Stimulated activated CD4-positive, alpha-beta T cell treated with anti-CD3 and anti-CD28 coated beads, Interleukin-1b, Interleukin-23, amount 100 ng/mL, for 1 hour (primary cell): Measurements from ENCODE around the gene CPNE5.
A peak's percentile ranks its signal among the peaks of the same experiment; 100 is the strongest.

Experiments used
- DNase-seq, 2 donors: peaks; one replicate each; pipeline ENCODE4 v3.0.0-alpha.2; 2020; ENCODE audit warnings: low read depth in 2 of 2

CPNE5 gene

GRCh38 chr6:36857325-36857724 is 18.1 kb upstream of the CPNE5 start:
- no peak for DNase-seq

DNA sequence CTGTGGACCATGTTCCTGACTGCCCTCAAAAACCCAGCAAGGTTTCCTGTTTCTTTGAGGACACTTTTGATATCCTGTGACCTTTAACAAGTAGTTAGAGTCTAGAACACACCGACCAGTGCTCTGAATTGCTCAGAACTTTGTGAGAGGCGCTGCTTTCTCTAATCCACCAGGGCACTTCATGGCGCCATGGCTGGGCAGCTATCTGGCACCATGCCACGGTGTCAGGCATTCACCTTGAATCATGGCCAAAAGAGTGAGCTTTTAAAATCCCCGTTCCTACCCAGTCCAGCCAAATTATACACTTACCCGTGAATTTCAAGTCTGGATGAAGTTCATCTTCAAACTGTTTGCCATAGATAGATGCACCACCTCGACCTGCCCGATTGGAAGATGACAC is 17.0 kb upstream of the CPNE5 start:
- DNase-seq = no peak

GRCh38 chr6:36855750-36856149 is 16.5 kb upstream of the CPNE5 start:
- DNase-seq = no peak

- DNase-seq = no peak
These were observed 14.1 kb upstream of the CPNE5 start for GRCh38 chr6:36853325-36853724.

DNA sequence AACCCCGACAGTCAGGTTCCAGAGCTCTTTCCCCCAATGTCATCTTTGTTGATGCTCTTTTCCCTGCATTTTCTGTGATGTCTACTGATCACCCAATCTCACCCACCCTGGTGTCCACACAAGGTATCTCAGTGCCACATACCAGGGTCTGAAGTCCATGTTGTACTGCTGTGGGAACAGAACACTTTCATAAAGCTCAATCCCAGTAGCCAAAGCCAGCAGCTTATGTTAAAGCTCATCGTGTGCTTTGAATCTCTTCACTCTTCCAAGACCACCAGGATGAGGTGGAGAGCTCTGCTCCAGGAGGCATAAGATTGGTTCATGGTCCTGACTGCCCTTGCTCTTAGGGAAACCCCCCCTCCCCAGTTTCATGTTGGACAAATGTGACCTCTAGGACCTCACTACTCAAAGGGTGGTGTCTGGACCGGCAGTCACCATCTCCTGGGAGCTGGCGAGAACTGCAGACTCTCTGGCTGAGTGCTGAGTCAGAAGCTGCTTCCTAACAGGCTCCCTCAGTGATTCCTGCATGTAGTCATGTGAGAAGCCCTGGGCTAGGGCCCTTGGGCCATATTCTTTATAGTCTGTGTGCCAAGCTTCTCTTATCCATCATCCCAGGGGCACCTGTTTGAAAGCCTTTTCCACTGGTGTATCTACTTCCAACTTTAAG is 13.4 kb upstream of the CPNE5 start:
- no peak for DNase-seq

GRCh38 chr6:36851626-36852025 is 12.4 kb upstream of the CPNE5 start:
- no peak for DNase-seq

DNA sequence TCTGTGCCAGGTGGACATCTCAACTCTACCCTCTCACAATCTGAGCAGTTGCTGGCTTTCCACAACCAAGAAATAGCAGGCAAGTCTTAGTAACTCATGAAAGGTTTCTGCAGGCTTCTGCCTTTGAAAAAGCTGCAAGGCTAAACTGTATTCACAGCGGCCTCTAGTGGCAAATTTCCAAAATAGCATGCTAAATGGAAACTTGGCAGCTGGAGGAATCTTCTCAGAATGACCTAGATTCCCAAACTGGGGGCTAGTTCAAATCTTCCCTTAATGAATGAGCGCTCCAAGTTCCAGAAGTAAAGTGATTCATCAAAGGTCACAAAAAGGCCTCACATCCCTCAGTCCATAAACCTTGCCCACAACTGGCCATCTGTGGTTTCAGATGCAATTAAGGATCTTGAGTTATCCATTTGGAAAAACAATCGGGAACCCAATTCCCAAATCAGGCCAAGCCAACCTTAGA is 11.9 kb upstream of the CPNE5 start:
- DNase-seq = no peak

DNA sequence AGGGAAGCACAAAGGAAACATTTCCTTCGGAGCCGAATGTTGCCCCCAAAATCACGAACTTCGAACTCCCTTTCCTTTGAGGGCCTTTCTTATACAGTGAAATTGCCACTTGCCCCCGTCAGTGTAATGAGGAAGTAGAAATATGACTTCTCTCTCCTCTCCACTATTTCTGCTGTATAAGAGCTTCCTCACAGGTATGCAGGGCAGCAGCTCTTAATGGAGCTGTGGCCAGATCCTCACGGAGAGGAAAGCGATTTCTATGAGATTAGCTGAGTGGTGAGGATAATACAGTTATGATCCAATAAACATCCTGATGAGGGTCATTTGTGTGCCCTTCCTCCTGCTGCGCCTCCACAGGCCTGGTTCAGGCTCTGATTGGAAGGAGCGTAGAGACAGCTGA is 10.8 kb upstream of the CPNE5 start:
- DNase-seq = no peak

DNA sequence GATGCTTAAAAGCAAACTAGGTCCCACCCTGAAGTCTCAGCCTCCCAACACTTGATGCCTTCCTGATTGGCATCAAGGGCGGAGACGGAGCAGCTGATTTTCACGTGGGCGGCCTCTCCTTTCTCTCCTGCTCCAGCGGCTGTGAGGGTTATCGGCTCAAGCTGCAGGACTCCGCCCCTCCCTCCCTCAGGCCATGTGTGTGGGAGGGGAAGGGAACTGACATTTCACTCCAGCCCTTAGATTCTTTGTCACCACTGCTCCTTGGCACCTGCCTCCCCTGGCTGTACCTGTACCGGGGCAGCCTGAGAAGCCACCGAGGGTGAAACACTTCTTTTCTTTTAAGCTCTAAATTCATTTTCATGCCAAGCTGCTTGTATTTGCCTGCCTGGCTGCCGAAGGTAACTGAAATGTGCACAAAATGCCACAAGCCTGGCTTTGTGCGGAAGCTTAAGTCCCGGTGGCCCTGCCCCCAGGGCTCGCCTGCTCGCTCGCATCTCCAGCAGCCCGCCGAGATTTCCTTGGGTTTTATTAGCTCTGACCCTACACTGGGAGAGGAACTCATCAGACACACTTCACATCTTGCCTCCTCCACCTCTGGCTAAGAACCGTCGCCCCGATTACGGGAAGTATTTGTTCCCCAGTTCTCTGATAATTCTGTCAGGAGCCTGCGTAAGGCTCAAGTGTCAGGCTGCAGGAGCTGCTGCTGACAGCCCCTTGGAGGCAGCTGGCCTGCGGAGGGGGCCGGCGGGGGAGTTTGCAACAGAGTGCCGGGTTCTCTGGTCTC is 9.6 kb upstream of the CPNE5 start:
- no peak for DNase-seq

DNA sequence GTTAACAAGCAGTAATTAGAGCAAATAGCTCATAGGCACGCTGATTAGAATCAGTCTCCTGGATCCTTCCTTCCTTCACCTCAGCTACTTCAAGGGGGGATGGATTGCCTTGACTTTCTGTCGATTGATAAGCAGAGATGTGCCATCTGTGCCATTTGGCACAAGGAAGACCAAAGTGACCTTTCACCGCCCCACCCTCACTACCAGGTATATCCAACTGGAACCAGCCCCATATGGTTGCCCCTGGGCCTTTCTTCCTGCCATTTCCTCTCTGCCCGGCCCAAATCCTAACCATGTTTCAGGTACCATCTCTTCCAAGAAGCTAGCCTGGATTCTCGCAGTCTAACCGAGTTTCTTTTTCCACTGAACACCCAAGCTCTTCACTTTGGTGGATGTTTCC is 8.7 kb upstream of the CPNE5 start:
- DNase-seq = no peak

DNA sequence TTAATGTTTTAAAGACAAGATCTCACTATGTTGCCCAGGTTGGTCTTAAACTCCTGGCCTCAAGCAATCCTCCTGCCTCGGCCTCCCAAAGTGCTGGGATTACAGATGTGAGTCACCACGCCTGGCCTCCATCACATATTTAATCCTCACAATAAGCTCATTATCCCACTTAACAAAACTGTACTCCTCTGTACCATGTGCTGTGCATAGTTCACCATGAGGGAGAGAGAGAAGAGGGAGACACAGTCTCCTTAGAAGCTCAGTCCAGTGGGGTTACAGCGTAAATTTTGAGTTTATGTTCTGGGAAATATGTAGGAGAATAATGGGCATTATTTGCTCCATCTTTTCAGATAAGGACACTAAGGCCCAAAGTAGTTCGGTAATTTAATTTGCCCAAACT is 7.9 kb upstream of the CPNE5 start:
- no peak for DNase-seq

GRCh38 chr6:36845233-36845632 is 6.0 kb upstream of the CPNE5 start:
- no peak for DNase-seq

DNA sequence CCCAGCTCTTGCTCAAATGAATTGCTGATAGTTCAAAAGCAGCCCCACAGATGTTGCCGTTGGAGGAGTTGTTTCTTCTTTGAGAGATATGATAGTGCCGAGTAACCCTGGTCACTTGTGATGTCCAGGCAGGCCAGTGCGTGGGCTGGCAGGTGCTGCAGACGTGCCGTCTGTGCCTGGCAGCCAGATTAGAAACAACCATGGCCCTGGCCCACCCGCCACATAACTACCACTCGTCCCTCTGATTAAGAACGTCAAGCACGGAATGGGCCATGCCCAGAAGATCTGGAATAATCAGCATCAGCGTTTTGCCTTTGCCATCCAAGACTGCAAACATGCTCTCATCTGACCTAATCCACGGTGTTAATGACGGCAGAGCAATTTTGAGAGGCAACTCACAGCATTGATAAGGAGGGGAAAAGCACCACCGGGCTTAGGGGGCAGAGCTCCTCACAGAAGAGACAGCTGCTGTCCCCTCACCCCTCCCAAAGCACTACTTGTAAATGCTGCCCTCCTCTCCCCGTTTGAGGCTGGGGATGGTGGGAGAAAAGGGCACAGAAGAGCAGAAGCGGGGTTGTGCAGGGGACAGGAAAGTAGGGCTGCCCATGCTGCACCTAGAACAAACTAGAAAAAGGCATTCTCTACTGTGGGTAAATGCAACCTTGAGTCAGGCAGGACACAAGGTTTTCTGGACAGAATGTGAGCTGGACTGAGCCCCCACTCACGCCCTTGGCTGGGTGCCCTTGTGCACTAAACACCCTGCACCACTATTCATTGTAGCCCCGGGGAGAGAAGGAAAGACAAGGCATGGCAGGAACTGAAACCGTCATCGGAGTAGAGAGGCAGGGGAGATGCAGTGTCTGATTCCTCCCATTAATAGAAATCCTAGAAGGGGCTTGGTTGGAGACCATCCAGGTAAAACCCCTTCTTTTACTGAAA is 5.3 kb upstream of the CPNE5 start:
- DNase-seq = no peak

DNA sequence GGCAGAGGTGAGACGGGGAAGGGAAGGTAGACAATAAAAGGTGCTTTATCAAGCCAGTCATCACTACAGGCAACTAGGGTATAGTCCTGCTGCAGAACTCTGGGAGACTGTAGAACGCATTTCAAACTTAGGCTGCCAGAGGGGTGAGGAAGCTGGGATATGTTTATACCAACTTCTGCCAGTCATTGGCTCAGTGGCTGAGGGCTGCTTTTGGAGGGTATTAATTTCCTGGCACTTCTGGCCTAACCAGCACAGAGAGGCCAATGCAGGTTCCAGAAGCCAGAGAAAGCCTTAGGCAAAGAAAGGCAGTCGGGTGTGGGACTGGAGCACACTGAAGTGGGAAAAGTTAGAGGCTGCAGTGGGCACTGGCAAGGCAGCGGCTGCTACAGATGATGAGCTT is 3.9 kb upstream of the CPNE5 start:
- no peak for DNase-seq

- no peak for DNase-seq
These were observed 2.5 kb upstream of the CPNE5 start for GRCh38 chr6:36841756-36842155.

- DNase-seq = no peak
These were observed 1.5 kb upstream of the CPNE5 start for GRCh38 chr6:36840432-36841403.

DNA sequence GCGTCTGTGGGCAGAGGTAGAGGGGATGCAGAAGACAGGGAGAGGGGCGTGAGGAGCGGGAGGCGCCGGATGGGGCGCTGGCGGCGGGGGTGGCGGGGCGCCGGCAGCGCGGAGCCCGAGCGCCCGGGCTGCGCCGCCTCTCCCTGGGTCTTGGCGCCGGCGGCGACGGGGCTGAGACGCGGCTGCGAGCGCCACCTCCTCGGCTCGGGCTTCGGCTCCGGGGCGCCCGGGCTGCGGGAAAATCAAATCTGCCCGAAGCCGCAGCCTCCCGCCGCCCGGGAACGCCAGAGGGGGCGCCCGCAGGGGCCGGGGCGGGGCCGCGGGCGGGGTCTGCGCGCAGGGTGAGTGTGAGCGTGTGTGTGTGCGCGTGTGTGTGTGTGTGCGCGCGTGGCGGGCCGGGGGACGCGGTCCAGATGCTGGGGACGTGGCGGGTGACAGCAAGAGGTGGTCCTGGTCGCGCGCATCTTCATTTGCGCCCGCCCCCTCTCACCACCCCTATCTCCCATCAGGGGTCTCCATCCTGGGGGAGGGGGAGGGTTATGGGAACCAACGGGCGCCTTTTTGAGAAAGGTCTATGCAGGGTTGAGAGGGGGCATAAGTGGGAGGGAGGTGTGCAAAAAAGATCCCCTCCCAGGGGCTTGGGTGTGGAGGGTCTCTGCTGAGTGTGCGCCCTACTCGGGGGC is 646 bp upstream of the CPNE5 start:
- DNase-seq = peak in 1 of 2 donors; percentile 22

DNA sequence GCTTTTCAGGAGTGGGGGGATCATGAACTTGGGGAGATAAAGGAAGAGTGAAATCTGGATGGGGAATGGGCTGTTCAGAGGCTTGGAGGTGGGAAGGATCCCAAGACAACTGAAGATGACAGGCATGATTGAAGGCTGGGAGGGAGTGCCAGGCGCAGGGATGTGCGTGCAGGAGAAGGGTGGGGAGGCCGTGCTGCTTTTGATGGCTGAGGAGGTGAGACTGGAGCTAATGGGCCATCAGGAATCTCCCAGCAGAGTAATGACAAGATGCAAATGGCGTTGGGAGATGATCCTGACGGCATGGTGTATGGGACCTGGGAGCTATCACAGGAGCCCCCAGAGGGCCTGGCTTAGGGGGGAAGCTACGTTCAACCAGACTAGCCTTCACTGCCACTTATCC is 1.6 kb downstream of the CPNE5 start:
- DNase-seq = no peak

- DNase-seq = no peak
These were observed 2.3 kb downstream of the CPNE5 start for GRCh38 chr6:36837022-36837339.

DNA sequence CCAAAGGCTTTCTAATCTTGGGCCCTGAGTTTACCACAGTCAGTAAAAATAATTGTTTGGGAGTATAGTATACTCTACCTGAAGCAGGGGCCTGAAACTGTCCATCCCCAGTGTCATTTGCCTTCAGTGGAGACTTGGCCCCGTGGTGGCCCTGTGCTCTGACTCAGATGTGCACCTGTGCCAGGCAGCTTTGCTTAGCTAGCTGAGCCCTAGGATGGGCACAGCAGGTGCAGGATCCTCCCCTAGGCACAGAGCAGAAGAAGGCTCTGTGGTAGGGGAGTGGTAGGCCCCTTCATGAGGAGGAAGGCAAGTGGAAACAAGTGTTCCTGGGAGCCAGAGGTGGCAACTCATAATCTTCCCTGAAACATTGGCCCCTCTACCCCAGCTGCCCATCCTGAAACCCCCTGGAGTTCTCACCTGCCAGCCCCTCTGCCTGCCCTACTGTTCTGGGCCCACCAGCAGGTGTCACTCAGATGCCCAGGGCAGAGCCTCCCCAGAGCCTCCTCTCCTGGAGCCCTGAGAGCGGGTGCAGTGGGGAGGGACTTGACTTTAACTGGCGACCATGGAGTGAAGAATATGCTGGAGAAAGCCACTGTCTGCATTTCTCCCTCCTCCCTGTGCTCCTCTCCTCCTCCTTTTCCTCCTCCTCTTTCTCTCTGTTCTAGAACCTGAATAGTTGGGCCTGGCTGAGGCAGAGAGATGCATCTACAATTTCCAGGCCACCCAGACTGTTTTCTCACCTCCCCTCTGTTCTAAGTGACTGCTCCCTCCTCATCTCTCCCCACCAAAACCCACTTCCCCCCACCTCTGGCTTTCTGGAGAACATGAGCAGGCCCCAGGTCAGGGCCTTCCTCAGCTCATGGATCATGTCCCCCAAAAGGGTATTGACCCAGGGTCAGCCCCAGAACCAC is 2.9 kb downstream of the CPNE5 start:
- no peak for DNase-seq
